HG03460 (cell line): Measurements from ENCODE around the gene OAS3.

ENCODE experiments used
- ATAC-seq: cut with Tn5 transposase; IDR thresholded peaks from one replicate; pipeline ENCODE4 v1.9.1; 2021; ENCODE audit not compliant: unreplicated experiment

The OAS3 gene

DNA sequence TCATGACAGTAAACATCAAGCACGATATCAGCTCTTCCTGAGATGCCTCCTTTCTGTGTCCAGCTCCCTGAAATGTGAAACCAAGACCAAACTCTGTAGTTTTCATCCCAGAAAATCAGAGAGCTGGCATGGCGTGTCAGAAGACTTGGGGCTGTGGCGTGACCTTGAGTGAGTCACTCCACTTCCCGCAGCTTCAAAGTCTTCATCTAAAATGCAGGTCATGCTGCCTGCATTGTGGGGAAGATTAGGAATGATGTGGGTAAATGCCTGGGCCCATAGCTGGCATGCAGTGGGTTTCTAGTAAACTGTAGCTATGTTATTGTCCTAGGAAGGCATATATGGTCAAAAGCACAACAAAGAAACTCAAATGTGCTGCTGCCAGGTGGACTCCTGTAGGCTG lies 68.9 kb downstream of the OAS3 start:
- ATAC-seq: no peak

GRCh38 chr12:113010701-113011100 lies 72.4 kb downstream of the OAS3 start:
- ATAC-seq: no peak

- ATAC-seq: no peak
Measured at GRCh38 chr12:113014565-113014964, 76.3 kb downstream of the OAS3 start.

DNA sequence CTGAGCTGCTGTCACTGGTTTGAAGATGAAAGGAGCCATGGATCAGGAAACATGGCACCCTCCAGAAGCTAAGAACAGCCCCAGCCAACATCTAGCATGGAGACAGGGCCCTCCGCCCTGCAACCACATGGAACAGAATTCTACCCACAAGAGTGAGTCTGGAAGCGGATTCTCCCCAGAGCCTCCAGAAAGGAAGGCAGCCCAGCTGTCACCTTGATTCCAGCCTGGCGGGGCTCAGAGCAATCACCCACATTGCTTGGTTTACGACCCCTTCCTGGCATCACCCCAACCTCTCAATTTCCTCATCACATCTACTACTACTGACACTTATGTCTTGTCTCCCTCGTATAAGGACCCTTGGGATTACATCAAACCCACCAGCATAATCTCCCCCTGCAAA lies 78.5 kb downstream of the OAS3 start:
- ATAC-seq: no peak

DNA sequence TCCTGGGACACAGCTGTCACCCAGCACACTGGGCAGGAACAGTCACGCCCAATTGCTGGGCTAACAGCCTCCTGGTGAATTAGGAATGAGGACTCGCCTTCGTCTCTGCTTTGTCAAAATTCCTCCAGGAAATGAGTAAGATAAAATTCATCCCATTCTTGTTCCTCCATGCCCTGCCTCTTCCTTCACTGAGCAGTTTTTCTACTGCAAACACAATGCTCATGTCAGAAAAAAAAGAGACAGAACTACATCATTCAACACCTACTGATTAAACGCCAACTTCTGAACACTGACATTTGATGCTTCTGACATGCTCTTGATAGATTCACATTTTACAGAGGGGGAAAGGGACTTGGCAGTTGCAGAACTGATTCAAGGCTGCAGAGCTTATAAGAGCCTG lies 80.8 kb downstream of the OAS3 start:
- ATAC-seq: no peak

DNA sequence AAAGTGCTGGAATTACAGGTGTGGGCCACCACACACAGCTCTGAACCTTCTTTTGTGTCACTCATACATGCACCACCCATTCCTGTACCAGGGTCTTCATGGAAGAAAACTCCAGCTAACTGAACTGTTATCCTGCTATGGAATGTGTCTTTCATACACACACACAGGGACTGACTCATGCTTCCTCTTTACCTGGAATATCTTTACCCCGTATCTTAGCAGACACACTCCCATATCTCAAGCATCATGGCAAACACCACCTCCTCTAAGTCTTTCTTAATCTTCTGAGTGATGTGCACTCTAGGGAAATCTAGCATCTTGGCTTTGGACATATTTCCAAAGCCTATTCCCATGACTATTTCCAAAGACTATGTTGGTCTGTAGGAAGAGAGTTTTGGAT lies 83.2 kb downstream of the OAS3 start:
- no peak for ATAC-seq
